ENCODE measurements around the gene SNCB.

DNA sequence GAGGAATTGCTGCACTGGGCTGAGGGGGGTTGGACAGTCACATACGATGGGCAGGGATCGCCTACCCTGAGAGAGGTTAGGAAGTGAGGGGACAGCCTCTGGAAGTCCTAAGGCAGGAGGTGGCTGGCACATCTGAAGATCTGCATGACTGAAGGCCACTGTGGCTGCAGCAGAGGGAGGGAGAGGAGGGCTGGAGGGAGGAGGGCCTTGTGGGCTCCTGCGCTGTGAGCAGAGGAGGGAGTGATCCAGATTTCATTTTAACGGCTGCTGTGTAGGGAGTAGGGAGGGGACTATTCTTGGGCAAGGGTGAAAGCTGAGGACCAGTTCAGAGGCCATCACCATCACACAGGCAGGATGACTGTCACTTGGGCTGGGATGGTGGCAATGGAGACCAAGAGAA is 7.2 kb upstream of the SNCB start:
- TF ChIP-seq, protein P1, sequence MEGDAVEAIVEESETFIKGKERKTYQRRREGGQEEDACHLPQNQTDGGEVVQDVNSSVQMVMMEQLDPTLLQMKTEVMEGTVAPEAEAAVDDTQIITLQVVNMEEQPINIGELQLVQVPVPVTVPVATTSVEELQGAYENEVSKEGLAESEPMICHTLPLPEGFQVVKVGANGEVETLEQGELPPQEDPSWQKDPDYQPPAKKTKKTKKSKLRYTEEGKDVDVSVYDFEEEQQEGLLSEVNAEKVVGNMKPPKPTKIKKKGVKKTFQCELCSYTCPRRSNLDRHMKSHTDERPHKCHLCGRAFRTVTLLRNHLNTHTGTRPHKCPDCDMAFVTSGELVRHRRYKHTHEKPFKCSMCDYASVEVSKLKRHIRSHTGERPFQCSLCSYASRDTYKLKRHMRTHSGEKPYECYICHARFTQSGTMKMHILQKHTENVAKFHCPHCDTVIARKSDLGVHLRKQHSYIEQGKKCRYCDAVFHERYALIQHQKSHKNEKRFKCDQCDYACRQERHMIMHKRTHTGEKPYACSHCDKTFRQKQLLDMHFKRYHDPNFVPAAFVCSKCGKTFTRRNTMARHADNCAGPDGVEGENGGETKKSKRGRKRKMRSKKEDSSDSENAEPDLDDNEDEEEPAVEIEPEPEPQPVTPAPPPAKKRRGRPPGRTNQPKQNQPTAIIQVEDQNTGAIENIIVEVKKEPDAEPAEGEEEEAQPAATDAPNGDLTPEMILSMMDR (IDR thresholded peaks at IDR 0.05), result no peak
- no peak for TF ChIP-seq POLR2AphosphoS5 (IDR thresholded peaks at IDR 0.05)
- TF ChIP-seq POLR2A (IDR thresholded peaks at IDR 0.05), result no peak
